Transverse colon (tissue), 4 donors: Measurements from ENCODE around the gene KRT81. TPM values are rescaled to one million over a fixed set of nuclear protein-coding genes. Genes with fewer than 3 reads are reported as not detected.

Experiments
- DNase-seq: peaks from one replicate; pipeline ENCODE4 v3.0.0-alpha.2; 2019
- H3K27ac ChIP-seq, 4 donors: fragments of 200-600 bp; sonication (generic); 2 replicates each; pipeline ENCODE4 v1.5.1; 2016 to 2018; ENCODE audit warnings: inconsistent platforms in 4 of 4
- H3K27me3 ChIP-seq: fragments of 200-600 bp; sonication (generic); 2 replicates; pipeline ENCODE4 v1.5.1; 2017; ENCODE audit warnings: inconsistent platforms
- H3K36me3 ChIP-seq, 4 donors: fragments of 200-600 bp; sonication (generic); 2 replicates each; pipeline ENCODE4 v1.5.1; 2017 to 2019; ENCODE audit warnings: inconsistent platforms in 4 of 4
- H3K4me1 ChIP-seq, 4 donors: fragments of 200-600 bp; sonication (generic); 2 replicates each; pipeline ENCODE4 v1.5.1; 2017 to 2020; ENCODE audit warnings: inconsistent platforms in 4 of 4
- H3K4me3 ChIP-seq, 4 donors: fragments of 200-600 bp; sonication (generic); 1 replicate in 1 of 4; 2 replicates in 3 of 4; pipeline versions ENCODE4 v1.5.1 to v1.6.1; 2017 to 2019; ENCODE audit warnings: inconsistent platforms in 4 of 4
- H3K9me3 ChIP-seq, 2 donors: fragments of 200-600 bp; sonication (generic); 2 replicates each; pipeline ENCODE4 v1.5.1; 2017 to 2019; ENCODE audit warnings: inconsistent platforms in 2 of 2
- CTCF ChIP-seq, 5 experiments: fragments of 200-600 bp in 3 of 5; fragments of 450-650 bp in 2 of 5; sonication (generic) in 3 of 5; IDR thresholded peaks; 1 replicate in 2 of 5; 2 replicates in 3 of 5; pipeline ENCODE4 v1.5.1; 2016 to 2017; ENCODE audit warnings: antibody characterized with exemption in 5 of 5, inconsistent platforms in 3 of 5, mild to moderate bottlenecking in 2 of 5, moderate library complexity in 1 of 5
- EP300 ChIP-seq: sonication (generic); formaldehyde crosslinking; IDR thresholded peaks from one replicate; pipeline ENCODE4 v1.6.1; 2017; ENCODE audit warnings: antibody characterized with exemption, low read depth
- POLR2A ChIP-seq: fragments of 450-650 bp; IDR thresholded peaks from one replicate; pipeline ENCODE4 v1.6.1; 2016; ENCODE audit warnings: antibody characterized with exemption, mild to moderate bottlenecking, moderate library complexity
- POLR2AphosphoS5 ChIP-seq, 3 donors: sonication (generic); formaldehyde crosslinking; IDR thresholded peaks; one replicate each; pipeline ENCODE4 v1.6.1; 2016; ENCODE audit warnings: antibody characterized with exemption in 3 of 3
- WGBS, 2 donors: methylation state at CpG; one replicate each; pipeline ENCODE4 v1.1.5; 2018; ENCODE audit warnings: low coverage in 1 of 2; 5-methylcytosine and 5-hydroxymethylcytosine counted together
- in situ Hi-C, 4 donors: fragments of 200-750 bp; cut with MboI; loops; one replicate each; pipeline versions ENCODE4 v1.15.0 to v1.15.1; 2017; ENCODE audit warnings: low sequenced_read_pairs in 3 of 4, low pct_ligation_motif_present in 1 of 4, low pct_unique_long_range_greater_than_20kb in 1 of 4
- intact Hi-C: fragments of 100-400 bp; cut with DNase I; formaldehyde crosslinking; loops from one replicate; pipeline ENCODE4 v1.15.1; 2023; ENCODE audit warnings: low total_unique reads
- total RNA-seq, 4 donors: library from RNA; depleted of rRNA; stranded (reverse); fragments of >200 nt; gene quantifications; one replicate each; pipeline ENCODE4 v1.1.0, GENCODE V29; 2016

Gene KRT81
- total RNA-seq, 4 donors from 2014 or later = not detected

GRCh38 chr12:52311285-52311648 is 19.9 kb upstream of the KRT81 start:
- TF ChIP-seq POLR2AphosphoS5 (IDR thresholded peaks at IDR 0.05) = no peak
- no peak for TF ChIP-seq POLR2A
- no peak for TF ChIP-seq EP300
- no peak for TF ChIP-seq CTCF (IDR thresholded peaks at IDR 0.05)
- H3K27ac ChIP-seq = no peak overlapping the region

GRCh38 chr12:52310622-52311284 is 19.4 kb upstream of the KRT81 start:
- no peak overlapping the region for H3K27ac ChIP-seq
- DNase-seq = no peak

More at GRCh38 chr12:52311285-52311648, 19.9 kb upstream of the KRT81 start:
- in situ Hi-C loops (no loop called here), intact Hi-C loops (no loop called here)
- Histone ChIP-seq H3K4me3 (no peak overlapping the region), H3K4me1 (peaks cover 0 to 12% (median 10%) of the 10 kb centered on the region in 4 donors), H3K9me3 (no peaks in the 10 kb centered on the region), H3K36me3 (no peaks in the 10 kb centered on the region), H3K27me3 (peaks cover 56% of the 10 kb centered on the region)
- 82 to 84% methylated on average over 2 to 3 of the region's 3 CpGs for WGBS, 2 donors
- no peak for DNase-seq

GRCh38 chr12:52308806-52309425 is 17.6 kb upstream of the KRT81 start:
- no peaks in the 10 kb centered on the region for H3K9me3 ChIP-seq
- intact Hi-C loops = no loop called here
- peaks cover 0 to 12% (median 10%) of the 10 kb centered on the region in 4 donors for H3K4me1 ChIP-seq
- TF ChIP-seq POLR2A (no peak), CTCF (IDR thresholded peaks at IDR 0.05) (peak in 1 of 5 experiments; percentile 1)
- H3K27ac ChIP-seq = peak overlapping the region in 2 of 4 donors; percentile 21 to 50
- H3K27me3 ChIP-seq = peaks cover 56% of the 10 kb centered on the region
- in situ Hi-C loops = no loop called here
- no peaks in the 10 kb centered on the region for H3K36me3 ChIP-seq
- H3K4me3 ChIP-seq = peak overlapping the region in 3 of 4 donors; percentile 22 to 52 (median 32)
- 64 to 84% methylated on average over 4 to 15 of the region's 15 CpGs for WGBS, 2 donors
- no peak for DNase-seq

More at GRCh38 chr12:52310622-52311284, 19.4 kb upstream of the KRT81 start:
- no peak overlapping the region for H3K4me3 ChIP-seq
- intact Hi-C loops = no loop called here
- H3K4me1 ChIP-seq = peaks cover 0 to 12% (median 10%) of the 10 kb centered on the region in 4 donors
- TF ChIP-seq EP300 (no peak), CTCF (IDR thresholded peaks at IDR 0.05) (no peak), POLR2A (no peak), POLR2AphosphoS5 (IDR thresholded peaks at IDR 0.05) (no peak)
- in situ Hi-C loops = no loop called here
- H3K9me3 ChIP-seq = no peaks in the 10 kb centered on the region
- peaks cover 56% of the 10 kb centered on the region for H3K27me3 ChIP-seq
- H3K36me3 ChIP-seq = no peaks in the 10 kb centered on the region
- 40 to 77% methylated on average over 1 to 5 of the region's 5 CpGs for WGBS, 2 donors

- Histone ChIP-seq H3K9me3 (no peaks in the 10 kb centered on the region), H3K27me3 (peaks cover 56% of the 10 kb centered on the region), H3K36me3 (no peaks in the 10 kb centered on the region), H3K4me1 (peaks cover 0 to 12% (median 10%) of the 10 kb centered on the region in 4 donors), H3K27ac (peak overlapping the region in 2 of 4 donors; percentile 21 to 50), H3K4me3 (peak overlapping the region in 3 of 4 donors; percentile 22 to 52 (median 32))
- in situ Hi-C loops = no loop called here
- WGBS, 2 donors = 11% methylated on average over 70 of the region's 71 CpGs; no CpG with 5 or more reads in 1 of the 2 donors
- intact Hi-C loops = no loop called here
- peak; percentile 45 for DNase-seq
- TF ChIP-seq CTCF (IDR thresholded peaks at IDR 0.05) = peak in 1 of 5 experiments; percentile 26
- TF ChIP-seq POLR2AphosphoS5 (IDR thresholded peaks at IDR 0.05) = no peak
Measured at GRCh38 chr12:52307836-52308805, 16.8 kb upstream of the KRT81 start.
